ENCODE results near the gene IQCF5.
"Not testable (repeated sequence)": the region's sequence is repeated elsewhere in the genome, so short reads cannot be mapped to it uniquely, and the experiment has no call there.

IQCF5 gene

GRCh38 chr3:51868896-51869295 is 6.5 kb downstream of the IQCF5 start:
- DNase-seq (ENCODE audit: low read depth): not testable (repeated sequence)

GRCh38 chr3:51862886-51863285 is 12.5 kb downstream of the IQCF5 start:
- no peak for DNase-seq (ENCODE audit: low read depth)

- DNase-seq (ENCODE audit: low read depth): no peak
These were observed 14.4 kb downstream of the IQCF5 start, which contains the start of gene IQCF2 for GRCh38 chr3:51860703-51861665. Gene IQCF2 (plus strand): TSS chr3:51861615. CDS start chr3:51861667, 52 bp downstream.

GRCh38 chr3:51855411-51855810 is 20.0 kb downstream of the IQCF5 start:
- DNase-seq (ENCODE audit: low read depth): peak; percentile 12

GRCh38 chr3:51845129-51845528 is 30.3 kb downstream of the IQCF5 start:
- DNase-seq (ENCODE audit: low read depth): no peak

GRCh38 chr3:51836606-51837005 is 38.8 kb downstream of the IQCF5 start:
- DNase-seq (ENCODE audit: low read depth): no peak

GRCh38 chr3:51830836-51831385 is 44.5 kb downstream of the IQCF5 start:
- no peak for DNase-seq (ENCODE audit: low read depth)

GRCh38 chr3:51830345-51830744 is 45.1 kb downstream of the IQCF5 start:
- no peak for DNase-seq (ENCODE audit: low read depth)

GRCh38 chr3:51828297-51828696 is 47.1 kb downstream of the IQCF5 start:
- DNase-seq (ENCODE audit: low read depth): no peak

Data from iris pigment epithelial cell (primary cell).